Endothelial cell of umbilical vein (primary cell): Measurements from ENCODE around the gene CUL2. TPM values are rescaled to one million over a fixed set of nuclear protein-coding genes. Genes with fewer than 3 reads are reported as not detected.

ENCODE experiments used
- BruUV-seq: library from RNA; stranded (reverse); fragments of 400-500 nt; replicated peaks from 2 replicates; lab custom pipeline; 2021; lab: Mats Ljungman, UMichigan
- CTCF ChIA-PET: fragments of 300-600, 350-600 bp; sonication (Branson Sonifier 250); formaldehyde crosslinking; loops from one replicate; lab custom pipeline; 2021; ENCODE audit warnings: antibody characterized with exemption, inconsistent platforms; lab: Charles Lee
- POLR2A ChIA-PET: fragments of 300-600, 350-600 bp; sonication (Branson Sonifier 250); formaldehyde crosslinking; loops from one replicate; lab custom pipeline; 2021; ENCODE audit warnings: antibody characterized with exemption, inconsistent platforms; lab: Charles Lee
- DNase-seq: peaks from one replicate; pipeline ENCODE4 v3.0.0-alpha.2; 2011; ENCODE audit warnings: low read depth, low spot score
- FAIRE-seq: peaks from 2 replicates; lab custom pipeline; 2011; peaks lifted over from hg19 to GRCh38; lab: Jason Lieb, UNC
- H2AFZ ChIP-seq: 2 replicates; pipeline ENCODE4 v1.6.0; 2012; ENCODE audit warnings: low read depth, low read length, control low read depth, inconsistent platforms
- H3K27ac ChIP-seq: 2 replicates; pipeline ENCODE4 v1.5.1; 2011; ENCODE audit warnings: low read depth, mild to moderate bottlenecking, control low read depth, low read length, moderate library complexity; ENCODE audit not compliant: insufficient read depth
- H3K27me3 ChIP-seq, 2 experiments: 2 replicates each; pipeline versions ENCODE4 v1.6.0 to v1.6.1; 2011; ENCODE audit warnings: low read length in 2 of 2, mixed read lengths in 1 of 2; ENCODE audit not compliant: control insufficient read depth in 2 of 2, insufficient read depth in 2 of 2
- H3K36me3 ChIP-seq, 2 experiments: 2 replicates in 1 of 2; 3 replicates in 1 of 2; pipeline ENCODE4 v1.5.1; 2011; ENCODE audit warnings: low read length in 2 of 2, mild to moderate bottlenecking in 1 of 2, moderate library complexity in 1 of 2; ENCODE audit not compliant: control insufficient read depth in 2 of 2, insufficient read depth in 2 of 2; ENCODE audit errors: extremely low read depth in 1 of 2
- H3K4me1 ChIP-seq: 3 replicates; pipeline ENCODE4 v1.5.1; 2011; ENCODE audit warnings: mild to moderate bottlenecking, low read length; ENCODE audit not compliant: control insufficient read depth, insufficient read depth; ENCODE audit errors: extremely low read depth
- H3K4me2 ChIP-seq: 2 replicates; pipeline ENCODE4 v1.6.1; 2011; ENCODE audit warnings: low read length, control low read depth, mixed read lengths; ENCODE audit not compliant: insufficient read depth
- H3K4me3 ChIP-seq, 3 experiments: fragments of 200-600 bp in 1 of 3; sonication (generic), shearing (Covaris generic) in 1 of 3; replicated peaks in 1 of 3; 2 replicates each; pipeline ENCODE4 v1.5.1; 2011 to 2016; ENCODE audit warnings: control low read depth in 3 of 3, low read length in 3 of 3, mild to moderate bottlenecking in 2 of 3, inconsistent platforms in 1 of 3, low read depth in 1 of 3, moderate library complexity in 1 of 3; ENCODE audit not compliant: insufficient read depth in 1 of 3
- H3K79me2 ChIP-seq: 2 replicates; pipeline ENCODE4 v1.6.0; 2012; ENCODE audit warnings: low read length, inconsistent platforms; ENCODE audit not compliant: control insufficient read depth, insufficient read depth
- H3K9ac ChIP-seq: replicated peaks from 2 replicates; pipeline ENCODE3; 2011; ENCODE audit warnings: low read length, control low read depth; ENCODE audit not compliant: insufficient read depth; ENCODE audit errors: extremely low read depth
- H3K9me1 ChIP-seq: replicated peaks from 3 replicates; pipeline ENCODE4 v1.6.0; 2011; ENCODE audit warnings: mild to moderate bottlenecking, low read length; ENCODE audit not compliant: control insufficient read depth, insufficient read depth; ENCODE audit errors: extremely low read depth
- H3K9me3 ChIP-seq: replicated peaks from 2 replicates; pipeline ENCODE4 v1.5.1; 2012; ENCODE audit warnings: low read length, inconsistent platforms; ENCODE audit not compliant: control insufficient read depth, insufficient read depth
- H4K20me1 ChIP-seq: replicated peaks from 2 replicates; pipeline ENCODE3; 2011; ENCODE audit warnings: mild to moderate bottlenecking, low read length; ENCODE audit not compliant: control insufficient read depth, insufficient read depth; ENCODE audit errors: extremely low read depth
- CTCF ChIP-seq, 2 donors: IDR thresholded peaks; 1 replicate in 1 of 2; 2 replicates in 1 of 2; pipeline ENCODE4 v1.5.1; 2011; ENCODE audit warnings: low read length in 2 of 2, mild to moderate bottlenecking in 2 of 2, moderate library complexity in 2 of 2, control low read depth in 1 of 2, inconsistent platforms in 1 of 2, low read depth in 1 of 2; ENCODE audit not compliant: insufficient read depth in 1 of 2; ENCODE audit errors: extremely low read depth in 1 of 2
- EZH2 ChIP-seq: IDR thresholded peaks from 2 replicates; pipeline ENCODE4 v1.6.1; 2012; ENCODE audit warnings: borderline replicate concordance, low read depth, mild to moderate bottlenecking, moderate library complexity, low read length, inconsistent platforms; ENCODE audit not compliant: severe bottlenecking
- FOS ChIP-seq: IDR thresholded peaks from 2 replicates; pipeline ENCODE4 v1.6.1; 2011; ENCODE audit warnings: mild to moderate bottlenecking, low read length, moderate library complexity, borderline replicate concordance; ENCODE audit not compliant: insufficient read depth
- GATA2 ChIP-seq: IDR thresholded peaks from 2 replicates; pipeline ENCODE4 v1.7.0; 2011; ENCODE audit warnings: low read depth, mild to moderate bottlenecking, moderate library complexity, mixed read lengths, low read length; ENCODE audit not compliant: insufficient read length, insufficient read depth
- JUN ChIP-seq: IDR thresholded peaks from 2 replicates; pipeline ENCODE4 v1.6.1; 2011; ENCODE audit warnings: borderline replicate concordance, low read depth; ENCODE audit not compliant: insufficient read length, insufficient read depth
- MAX ChIP-seq: IDR thresholded peaks from 2 replicates; pipeline ENCODE4 v1.6.1; 2011; ENCODE audit not compliant: insufficient read depth, insufficient read length
- MYC ChIP-seq: IDR thresholded peaks from one replicate; pipeline ENCODE4 v1.6.1; 2011; ENCODE audit warnings: mild to moderate bottlenecking, low read depth, low read length
- POLR2A ChIP-seq: IDR thresholded peaks from 2 replicates; pipeline ENCODE4 v1.6.1; 2012; ENCODE audit warnings: low read depth, mild to moderate bottlenecking, control low read depth, low read length
- POLR2AphosphoS5 ChIP-seq: IDR thresholded peaks from 2 replicates; pipeline ENCODE4 v1.6.1; 2012; ENCODE audit warnings: low read depth, mild to moderate bottlenecking, control low read depth, low read length, moderate library complexity; ENCODE audit not compliant: insufficient read depth
- dilution Hi-C: fragments of 300-500 bp; cut with MboI; formaldehyde crosslinking; loops from one replicate; pipeline ENCODE4 v1.15.0; 2019; ENCODE audit warnings: low sequenced_read_pairs; ENCODE audit not compliant: extremely low pct_ligation_motif_present
- intact Hi-C: fragments of 100-400 bp; cut with micrococcal nuclease; formaldehyde crosslinking; loops from one replicate; pipeline ENCODE4 v1.10.0; 2022
- polyA plus RNA-seq, 4 experiments: library from polyadenylated mRNA; depleted of rRNA in 3 of 4; stranded (reverse) in 3 of 4; unstranded in 1 of 4; fragments of >200 nt; gene quantifications; 2 replicates each; pipeline versions ENCODE4 v1.2.1 to v1.2.3, GENCODE V29; 2011 to 2012; ENCODE audit warnings: missing spikeins in 1 of 4
- total RNA-seq: library from RNA; stranded (reverse); gene quantifications from 2 replicates; pipeline ENCODE4 v1.2.3, GENCODE V29; 2021

The CUL2 gene
- total and polyA plus RNA-seq, 2 donors (not counting 3 experiments of a cell fraction or from before 2014, with no cell fraction given), result 11.6 to 45.3 TPM

- no peaks in the 10 kb centered on the region for H3K9me1 ChIP-seq
- H3K4me3 ChIP-seq, result no peak overlapping the region
- no peaks in the 10 kb centered on the region for H3K9me3 ChIP-seq
- ChIA-PET POLR2A (no interaction called here), CTCF (no interaction called here)
- FAIRE-seq, result no peak
- BruUV-seq, result no TSS peak
- H3K79me2 ChIP-seq, result no peaks in the 10 kb centered on the region
- no peak overlapping the region for H3K27ac ChIP-seq
- H3K4me1 ChIP-seq, result no peaks in the 10 kb centered on the region
- H2AFZ ChIP-seq, result no peak overlapping the region
- TF ChIP-seq FOS (no peak), CTCF (IDR thresholded peaks at IDR 0.05; ENCODE audit: extremely low read depth in 1 of 2, insufficient read depth in 1 of 2, low read depth in 1 of 2, low read length in 2 of 2) (no peak), POLR2AphosphoS5 (no peak), GATA2 (no peak), MYC (no peak), JUN (no peak), EZH2 (no peak), POLR2A (no peak), MAX (no peak)
- H4K20me1 ChIP-seq, result no peaks in the 10 kb centered on the region
- H3K9ac ChIP-seq, result no peak overlapping the region
- no peaks in the 10 kb centered on the region for H3K27me3 ChIP-seq
- no peak overlapping the region for H3K4me2 ChIP-seq
- dilution Hi-C loops, result no loop called here
- H3K36me3 ChIP-seq, result no peaks in the 10 kb centered on the region
- intact Hi-C loops, result no loop called here
- DNase-seq, result no peak
Observed at GRCh38 chr10:34966040-34966439, 124.1 kb downstream of the CUL2 start.
